ENCODE results near the gene PRSS35. TPM values are rescaled to one million over a fixed set of nuclear protein-coding genes. Genes with fewer than 3 reads are reported as not detected.

Gene PRSS35
- total RNA-seq, 1 experiment from 2014 or later, result 1.1 TPM

DNA sequence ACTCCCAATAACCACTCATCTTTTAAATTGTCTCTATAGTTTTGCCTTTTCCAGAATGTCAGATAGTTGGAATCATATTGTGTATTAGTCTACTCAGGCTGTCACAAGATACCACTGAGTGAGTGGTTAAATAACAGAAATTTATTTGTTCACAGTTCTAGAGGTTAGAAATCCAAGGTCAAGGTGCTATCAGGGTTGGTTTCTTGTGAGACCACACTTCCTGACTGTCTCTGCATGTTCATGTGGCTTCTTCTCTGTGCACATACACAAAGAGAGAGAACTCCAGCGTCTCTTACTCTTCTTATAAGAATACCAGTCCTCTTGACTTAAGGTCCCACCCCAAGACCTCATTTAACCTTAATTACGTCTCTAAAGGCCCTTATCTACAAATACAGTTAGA lies 23.9 kb upstream of the PRSS35 start:
- Histone ChIP-seq H3K4me3 (no peak overlapping the region), H3K27me3 (replicated peaks) (no peaks in the 10 kb centered on the region; the same call in 1 of the 2 replicates), H3K4me1 (replicated peaks) (no peaks in the 10 kb centered on the region), H3K9me3 (replicated peaks) (no peaks in the 10 kb centered on the region), H3K27ac (no peak overlapping the region), H3K36me3 (no peaks in the 10 kb centered on the region)
- DNase-seq (ENCODE audit: low read depth in 1 of 2, low spot score in 2 of 2), result no peak

DNA sequence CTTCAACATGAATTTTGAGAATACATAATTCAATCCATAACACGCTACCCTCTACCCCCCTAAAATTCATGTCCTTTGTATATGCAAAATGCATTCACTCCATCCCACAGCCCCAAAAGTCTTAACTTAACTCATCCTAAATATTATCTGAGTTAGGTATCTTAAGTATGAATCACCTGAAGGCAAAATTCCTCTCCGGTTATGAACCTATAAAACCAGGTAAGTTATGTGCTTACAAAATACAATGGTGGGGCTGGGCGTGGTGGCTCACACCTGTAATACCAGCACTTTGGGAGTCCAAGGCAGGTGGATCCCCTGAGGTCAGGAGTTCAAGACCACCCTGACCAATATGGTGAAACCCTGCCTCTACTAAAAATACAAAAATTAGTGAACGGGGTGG lies 23.5 kb upstream of the PRSS35 start:
- H3K4me1 ChIP-seq (replicated peaks), result no peaks in the 10 kb centered on the region
- no peaks in the 10 kb centered on the region for H3K36me3 ChIP-seq
- H3K27me3 ChIP-seq (replicated peaks), result no peaks in the 10 kb centered on the region; the same call in 1 of the 2 replicates
- no peak overlapping the region for H3K27ac ChIP-seq
- H3K9me3 ChIP-seq (replicated peaks), result no peaks in the 10 kb centered on the region
- no peak for DNase-seq (ENCODE audit: low read depth in 1 of 2, low spot score in 2 of 2)
- no peak overlapping the region for H3K4me3 ChIP-seq

DNA sequence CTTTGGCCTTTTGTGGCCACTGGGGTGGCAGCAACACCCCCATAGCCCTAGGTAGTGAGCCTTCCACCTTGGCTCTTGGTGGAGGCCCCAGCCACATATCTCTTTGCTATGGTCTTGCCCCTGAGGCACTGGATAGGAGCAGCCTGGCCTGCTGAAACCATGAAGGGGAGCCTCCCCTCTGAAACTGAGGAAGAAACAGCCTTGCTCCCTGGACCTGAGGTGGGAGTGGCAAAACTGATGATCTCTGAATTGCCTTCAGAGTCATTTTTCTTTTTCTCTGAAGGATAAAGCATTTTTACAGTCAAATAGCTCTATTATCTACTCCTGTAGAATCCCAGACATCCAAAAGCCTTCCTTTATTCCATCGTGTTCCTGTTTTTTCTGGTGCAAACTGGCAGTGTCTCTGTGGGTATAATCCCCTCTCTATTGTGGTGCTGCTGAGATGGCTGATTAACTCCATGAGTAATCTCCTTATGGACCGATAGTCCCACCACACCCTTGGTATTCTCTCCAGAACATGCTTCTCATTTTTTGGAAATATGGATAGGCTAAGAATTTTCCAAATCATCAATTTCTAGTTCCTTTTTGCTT lies 22.0 kb upstream of the PRSS35 start:
- Histone ChIP-seq H3K9me3 (replicated peaks) (no peaks in the 10 kb centered on the region), H3K27ac (no peak overlapping the region), H3K36me3 (no peaks in the 10 kb centered on the region), H3K27me3 (replicated peaks) (no peaks in the 10 kb centered on the region; the same call in 1 of the 2 replicates), H3K4me1 (replicated peaks) (no peaks in the 10 kb centered on the region), H3K4me3 (no peak overlapping the region)
- no peak for DNase-seq (ENCODE audit: low read depth in 1 of 2, low spot score in 2 of 2)

DNA sequence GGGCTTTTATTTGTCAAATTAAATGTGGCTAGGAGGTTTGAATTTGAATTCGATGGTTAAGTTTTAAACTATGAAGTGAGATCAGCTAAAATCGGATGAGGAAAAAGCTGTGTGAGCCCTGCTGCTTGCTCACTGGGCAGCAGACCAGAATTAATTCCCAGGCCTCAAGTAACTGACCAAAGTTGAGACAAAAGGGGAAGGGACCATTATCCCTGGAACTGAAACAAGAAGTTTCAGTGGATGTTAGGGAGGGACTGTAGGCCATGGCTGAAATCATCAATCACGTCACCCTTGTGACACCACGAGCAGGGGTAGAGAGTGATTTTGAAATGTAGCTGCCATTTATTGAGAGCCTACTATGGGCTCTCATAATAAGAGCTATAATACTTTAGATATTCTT lies 7.0 kb upstream of the PRSS35 start:
- no peak overlapping the region for H3K27ac ChIP-seq
- no peaks in the 10 kb centered on the region for H3K4me1 ChIP-seq (replicated peaks)
- no peaks in the 10 kb centered on the region for H3K27me3 ChIP-seq (replicated peaks)
- no peaks in the 10 kb centered on the region for H3K9me3 ChIP-seq (replicated peaks)
- no peaks in the 10 kb centered on the region for H3K36me3 ChIP-seq
- H3K4me3 ChIP-seq, result no peak overlapping the region
- no peak for DNase-seq (ENCODE audit: low read depth in 1 of 2, low spot score in 2 of 2)

DNA sequence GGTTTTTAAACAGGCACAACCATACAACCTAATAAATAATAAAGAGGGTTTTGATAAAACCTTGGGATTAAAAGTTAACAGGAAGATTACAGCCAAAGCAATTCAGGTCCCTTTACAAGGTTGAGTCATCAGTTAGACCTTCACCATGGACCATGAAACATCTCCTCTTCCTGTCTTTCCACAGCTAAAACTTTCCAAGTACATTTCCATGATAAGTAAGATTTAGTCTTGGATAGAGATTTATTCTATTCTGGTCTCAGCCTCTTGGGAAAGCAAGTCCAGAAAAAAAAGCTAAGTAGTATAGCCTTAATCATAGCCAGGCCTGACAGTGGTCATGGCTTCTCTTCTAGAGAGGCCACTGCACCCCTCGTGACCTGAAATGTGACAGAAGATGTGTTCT lies 2.9 kb upstream of the PRSS35 start:
- H3K36me3 ChIP-seq, result no peaks in the 10 kb centered on the region
- no peak overlapping the region for H3K4me3 ChIP-seq
- H3K4me1 ChIP-seq (replicated peaks), result peaks cover 11% of the 10 kb centered on the region
- no peak overlapping the region for H3K27ac ChIP-seq
- H3K27me3 ChIP-seq (replicated peaks), result no peaks in the 10 kb centered on the region
- DNase-seq (ENCODE audit: low read depth in 1 of 2, low spot score in 2 of 2), result no peak
- H3K9me3 ChIP-seq (replicated peaks), result no peaks in the 10 kb centered on the region

DNA sequence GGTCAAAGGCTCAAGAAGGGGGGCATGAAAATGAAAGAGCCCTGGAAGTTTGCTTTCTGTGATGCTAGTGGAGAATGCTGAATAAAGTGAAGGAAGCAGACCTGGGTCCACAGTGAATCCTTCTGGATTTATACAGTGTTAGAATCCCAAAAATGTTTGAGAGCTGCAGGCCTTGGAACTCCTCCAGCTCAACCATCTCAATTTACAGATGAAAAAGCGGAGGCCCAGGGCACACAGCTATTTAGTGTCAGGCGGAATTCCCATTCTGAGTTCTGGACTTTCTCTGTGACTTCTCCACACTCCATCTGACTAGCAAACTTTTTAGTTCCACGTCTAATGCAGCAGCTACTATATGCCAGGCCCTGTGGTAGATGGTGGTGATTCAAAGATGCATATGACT lies 1.5 kb upstream of the PRSS35 start:
- Histone ChIP-seq H3K4me3 (no peak overlapping the region), H3K27me3 (replicated peaks) (no peaks in the 10 kb centered on the region), H3K27ac (no peak overlapping the region), H3K36me3 (no peaks in the 10 kb centered on the region), H3K4me1 (replicated peaks) (peaks cover 11% of the 10 kb centered on the region), H3K9me3 (replicated peaks) (no peaks in the 10 kb centered on the region)
- DNase-seq (ENCODE audit: low read depth in 1 of 2, low spot score in 2 of 2), result no peak

DNA sequence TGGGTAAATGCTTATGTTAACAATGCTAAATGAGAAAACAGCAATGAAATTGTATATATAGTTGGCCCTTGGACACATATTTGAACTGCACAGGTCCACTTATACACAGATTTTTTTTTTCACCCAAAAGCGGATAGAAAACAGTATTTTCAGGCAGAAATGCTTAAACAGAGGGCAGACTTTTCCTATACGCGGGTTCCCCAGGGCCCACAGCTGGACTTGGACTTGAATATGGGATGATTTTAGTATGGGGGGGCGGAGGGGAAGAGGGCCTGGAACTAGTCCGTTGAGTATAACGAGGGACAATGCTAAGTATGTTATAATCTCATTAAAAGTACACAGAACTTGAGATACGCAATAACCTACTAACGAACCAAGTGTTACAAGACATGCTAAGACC lies 1.1 kb upstream of the PRSS35 start:
- no peaks in the 10 kb centered on the region for H3K36me3 ChIP-seq
- H3K4me1 ChIP-seq (replicated peaks), result peaks cover 11% of the 10 kb centered on the region
- no peaks in the 10 kb centered on the region for H3K27me3 ChIP-seq (replicated peaks)
- no peaks in the 10 kb centered on the region for H3K9me3 ChIP-seq (replicated peaks)
- no peak for DNase-seq (ENCODE audit: low read depth in 1 of 2, low spot score in 2 of 2)
- no peak overlapping the region for H3K4me3 ChIP-seq
- no peak overlapping the region for H3K27ac ChIP-seq

DNA sequence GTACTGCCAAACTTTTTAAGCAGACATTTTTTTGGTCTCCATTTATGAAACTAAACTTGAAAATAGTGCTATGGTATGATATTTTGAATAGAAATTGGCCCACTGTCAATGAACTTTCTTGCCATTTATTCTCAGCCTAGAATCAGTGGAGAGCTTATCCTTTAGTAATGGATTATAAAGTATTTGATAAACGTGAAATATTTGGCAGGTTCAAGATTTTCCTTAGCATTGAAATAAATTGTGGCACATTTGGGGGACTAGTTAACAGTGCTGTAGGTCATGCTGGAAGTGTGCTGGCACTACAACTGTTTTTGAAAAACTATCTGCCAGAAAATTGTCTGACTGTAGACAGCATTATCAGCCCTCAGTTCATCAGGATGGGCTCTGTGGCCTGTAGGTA lies 2.1 kb downstream of the PRSS35 start:
- DNase-seq (ENCODE audit: low read depth in 1 of 2, low spot score in 2 of 2), result no peak
- H3K4me3 ChIP-seq, result no peak overlapping the region
- peaks cover 11% of the 10 kb centered on the region for H3K4me1 ChIP-seq (replicated peaks)
- no peaks in the 10 kb centered on the region for H3K36me3 ChIP-seq
- H3K27me3 ChIP-seq (replicated peaks), result no peaks in the 10 kb centered on the region
- no peaks in the 10 kb centered on the region for H3K9me3 ChIP-seq (replicated peaks)
- H3K27ac ChIP-seq, result no peak overlapping the region

DNA sequence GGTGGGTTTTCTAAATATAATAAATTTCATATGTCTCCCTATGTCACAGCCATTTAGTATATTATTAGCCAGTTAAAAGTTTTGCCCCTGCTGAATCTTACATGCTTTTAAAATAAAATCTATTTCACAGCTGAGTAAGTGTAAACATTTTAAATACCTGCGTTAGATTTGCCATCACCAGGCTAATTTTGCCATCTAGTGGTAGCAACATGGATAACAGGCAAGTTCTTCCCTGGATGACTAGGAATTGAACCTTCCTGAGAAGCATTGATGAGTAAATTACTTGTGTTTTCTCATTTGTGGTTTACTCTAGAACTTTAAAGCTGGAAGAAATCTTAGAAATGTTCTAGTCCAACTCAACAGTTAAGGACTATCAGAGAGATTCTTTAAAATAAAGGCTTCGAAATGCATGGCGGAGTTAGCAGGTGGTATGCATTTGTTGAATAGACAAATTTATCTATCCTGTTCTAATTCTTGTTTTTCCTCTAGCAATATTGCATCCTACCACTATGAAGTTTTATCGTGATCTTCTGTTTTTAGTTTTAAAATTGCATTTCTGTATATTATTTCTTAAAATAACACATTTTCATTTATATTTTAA lies 2.6 kb downstream of the PRSS35 start:
- H3K9me3 ChIP-seq (replicated peaks), result no peaks in the 10 kb centered on the region
- peaks cover 11% of the 10 kb centered on the region for H3K4me1 ChIP-seq (replicated peaks)
- no peak overlapping the region for H3K4me3 ChIP-seq
- no peaks in the 10 kb centered on the region for H3K27me3 ChIP-seq (replicated peaks)
- no peaks in the 10 kb centered on the region for H3K36me3 ChIP-seq
- no peak overlapping the region for H3K27ac ChIP-seq
- peak in 1 of 2 experiments; percentile 45 for DNase-seq (ENCODE audit: low read depth in 1 of 2, low spot score in 2 of 2)

DNA sequence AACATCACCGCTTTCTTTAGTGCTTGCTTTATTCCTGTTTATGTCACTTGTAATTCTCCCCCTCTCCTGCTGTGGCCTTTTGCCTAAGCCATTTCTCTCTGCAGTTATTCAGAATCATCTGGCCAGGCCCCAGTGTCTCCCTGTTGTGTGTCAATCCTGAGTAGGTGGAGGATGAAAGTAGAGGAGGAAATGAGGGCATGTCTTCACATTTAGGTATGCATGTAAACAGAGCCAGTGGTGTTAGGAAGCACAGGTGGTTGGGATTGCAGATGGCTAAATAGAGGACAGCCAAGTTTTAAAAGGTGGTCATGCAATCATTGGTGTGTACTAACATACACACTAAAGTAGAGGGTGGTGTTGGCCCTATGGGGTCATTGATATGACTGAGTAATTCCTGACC lies 5.2 kb downstream of the PRSS35 start:
- no peaks in the 10 kb centered on the region for H3K9me3 ChIP-seq (replicated peaks)
- no peak for DNase-seq (ENCODE audit: low read depth in 1 of 2, low spot score in 2 of 2)
- 0 out of 2 replicates have a peak, but pooled peaks cover 4% of the 10 kb centered on the region for H3K27me3 ChIP-seq (replicated peaks)
- H3K27ac ChIP-seq, result no peak overlapping the region
- H3K4me3 ChIP-seq, result no peak overlapping the region
- H3K36me3 ChIP-seq, result no peaks in the 10 kb centered on the region
- peaks cover 4% of the 10 kb centered on the region; the same call in 1 of the 2 replicates for H3K4me1 ChIP-seq (replicated peaks)

DNA sequence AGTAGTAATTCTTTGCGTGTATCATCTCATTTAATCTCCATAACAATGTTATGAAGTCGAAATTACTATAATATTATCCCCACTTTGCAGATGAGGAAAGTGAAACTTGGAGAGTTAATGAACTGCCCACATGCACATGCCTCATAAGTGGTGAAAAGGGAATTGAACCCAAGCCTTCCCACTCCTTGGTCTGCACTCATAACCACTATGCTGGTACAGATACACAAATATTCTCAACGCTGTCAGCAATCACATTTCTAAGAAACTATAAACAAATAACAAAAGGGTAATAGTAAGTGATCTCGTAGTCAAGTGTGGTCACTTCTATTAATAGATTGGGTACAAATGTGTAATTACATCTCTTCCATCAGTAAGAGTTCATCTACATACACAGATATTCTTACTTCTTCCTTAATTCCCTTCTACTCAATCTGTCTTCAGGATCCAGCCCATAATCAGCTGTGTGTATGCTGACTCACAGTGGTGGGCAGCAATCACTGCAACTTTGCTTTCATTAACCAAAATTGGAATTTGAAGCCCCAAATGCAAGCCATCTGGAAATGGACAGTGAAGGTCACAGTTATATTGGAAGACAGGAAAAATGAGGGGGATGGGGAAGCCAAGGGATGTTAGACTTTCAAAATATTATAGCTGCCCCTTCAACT lies 6.6 kb downstream of the PRSS35 start:
- peak in 1 of 2 experiments; percentile 16 for DNase-seq (ENCODE audit: low read depth in 1 of 2, low spot score in 2 of 2)
- H3K27ac ChIP-seq, result no peak overlapping the region
- H3K9me3 ChIP-seq (replicated peaks), result no peaks in the 10 kb centered on the region
- 0 out of 2 replicates have a peak, but pooled peaks cover 7% of the 10 kb centered on the region for H3K27me3 ChIP-seq (replicated peaks)
- no peaks in the 10 kb centered on the region for H3K36me3 ChIP-seq
- H3K4me3 ChIP-seq, result no peak overlapping the region
- no peaks in the 10 kb centered on the region for H3K4me1 ChIP-seq (replicated peaks)

DNA sequence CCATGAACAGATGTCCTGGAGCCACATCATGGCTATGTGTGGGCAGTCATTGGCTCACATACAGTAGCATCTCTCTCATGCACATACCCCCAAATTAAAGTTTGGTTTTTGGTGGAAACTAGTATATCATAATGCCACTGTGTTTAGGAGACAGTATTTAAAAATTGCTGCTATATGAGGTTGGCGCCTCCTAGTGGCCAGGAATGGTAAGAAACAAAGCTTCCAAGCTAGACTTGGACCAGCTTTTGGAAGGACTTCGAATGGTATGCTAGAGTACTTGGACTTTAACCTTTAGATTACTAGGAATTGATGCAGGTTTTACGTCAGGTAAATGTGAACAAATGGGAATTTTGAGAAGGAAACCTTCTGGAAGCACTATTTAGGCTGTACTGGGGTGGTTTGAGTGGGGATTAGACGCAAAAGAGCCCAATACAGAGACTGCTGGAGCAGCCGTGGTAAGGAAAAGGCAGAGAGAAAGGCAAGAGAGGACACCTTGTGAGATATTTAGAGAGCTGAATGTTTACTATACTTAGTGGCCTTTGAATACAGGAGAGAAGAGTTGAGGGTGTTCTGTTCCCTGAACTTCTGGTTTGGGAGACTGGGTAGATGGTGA lies 23.8 kb downstream of the PRSS35 start:
- H3K27me3 ChIP-seq (replicated peaks), result peaks cover 8% of the 10 kb centered on the region
- H3K9me3 ChIP-seq (replicated peaks), result no peaks in the 10 kb centered on the region
- H3K4me1 ChIP-seq (replicated peaks), result no peaks in the 10 kb centered on the region
- peak in 1 of 2 experiments; percentile 22 for DNase-seq (ENCODE audit: low read depth in 1 of 2, low spot score in 2 of 2)
- no peak overlapping the region for H3K4me3 ChIP-seq
- no peaks in the 10 kb centered on the region for H3K36me3 ChIP-seq
- no peak overlapping the region for H3K27ac ChIP-seq

DNA sequence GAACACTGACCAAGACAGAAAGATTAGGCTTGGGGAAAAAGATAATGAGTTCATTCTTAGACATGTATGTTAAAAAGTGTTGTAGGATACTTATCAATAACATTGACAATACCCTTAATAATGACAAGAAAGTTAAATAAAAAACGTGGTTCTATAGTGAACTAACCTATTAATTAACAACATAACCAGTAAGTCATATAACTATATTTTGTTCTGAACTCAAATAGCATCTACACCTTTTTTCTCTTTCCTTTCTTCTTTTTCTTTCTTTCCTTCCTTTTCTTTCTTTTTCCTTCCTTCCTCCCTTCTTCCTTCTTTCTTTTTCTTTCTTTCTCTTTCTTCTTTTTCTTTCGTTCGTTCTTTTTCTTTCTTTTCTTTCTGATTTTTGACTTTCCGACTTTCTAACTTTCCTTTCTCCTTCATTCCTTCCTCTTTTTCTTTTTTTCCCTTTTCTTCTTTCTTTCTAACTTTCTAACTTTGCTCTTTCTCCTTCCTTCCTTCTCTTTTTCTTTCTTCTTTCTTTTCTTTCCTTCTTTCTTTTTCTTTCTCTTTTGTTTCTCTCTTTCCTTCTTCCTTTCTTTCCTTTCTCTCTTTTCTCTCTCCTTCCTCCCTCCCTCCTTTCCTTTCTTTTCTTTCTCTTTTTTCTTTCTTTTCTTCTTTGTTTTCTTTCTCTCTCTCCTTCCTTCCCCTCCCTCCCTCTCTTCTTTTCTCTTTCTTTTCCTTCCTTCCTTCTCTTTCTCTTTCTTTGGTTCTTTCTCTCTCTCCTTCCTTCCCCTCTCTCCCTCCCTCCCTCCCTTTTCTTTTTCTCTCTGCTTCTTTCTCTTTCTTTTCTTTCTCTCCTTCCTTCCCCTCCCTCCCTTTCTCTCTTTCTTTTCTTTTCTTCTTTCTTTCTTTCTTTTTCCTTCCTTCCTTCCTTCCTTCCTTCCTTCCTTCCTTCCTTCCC lies 24.6 kb downstream of the PRSS35 start:
- Histone ChIP-seq H3K27me3 (replicated peaks) (peaks cover 8% of the 10 kb centered on the region), H3K9me3 (replicated peaks) (no peaks in the 10 kb centered on the region), H3K36me3 (no peaks in the 10 kb centered on the region), H3K4me1 (replicated peaks) (no peaks in the 10 kb centered on the region), H3K4me3 (no peak overlapping the region), H3K27ac (no peak overlapping the region)
- DNase-seq (ENCODE audit: low read depth in 1 of 2, low spot score in 2 of 2), result no peak
